Neural crest cell (in vitro differentiated cells): ENCODE data around the gene OR51V1. TPM values are rescaled to one million over a fixed set of nuclear protein-coding genes. Genes with fewer than 3 reads are reported as not detected.

Source experiments
- DNase-seq: peaks from one replicate; pipeline ENCODE4 v3.0.0; 2021; ENCODE audit warnings: low read depth, mixed read lengths, low spot score
- H3K27ac Mint-ChIP-seq: one replicate; pipeline ENCODE4 v1.8.0; 2021; ENCODE audit warnings: mild to moderate bottlenecking, mixed read lengths; ENCODE audit not compliant: unreplicated experiment
- H3K27me3 Mint-ChIP-seq: 2 replicates; pipeline ENCODE4 v1.8.0; 2021; ENCODE audit warnings: low read depth, mild to moderate bottlenecking, mixed read lengths
- H3K36me3 Mint-ChIP-seq: 2 replicates; pipeline ENCODE4 v1.8.0; 2021; ENCODE audit warnings: low read depth, mild to moderate bottlenecking, mixed read lengths
- H3K4me1 Mint-ChIP-seq: 2 replicates; pipeline ENCODE4 v1.8.0; 2021; ENCODE audit warnings: mixed read lengths
- H3K4me3 Mint-ChIP-seq: one replicate; pipeline ENCODE4 v1.8.0; 2021; ENCODE audit warnings: mild to moderate bottlenecking, mixed read lengths
- H3K9me3 Mint-ChIP-seq: 2 replicates; pipeline ENCODE4 v1.8.0; 2021; ENCODE audit warnings: mixed read lengths
- CTCF ChIP-seq: fragments of 200-600 bp; sonication (generic); conservative IDR thresholded peaks from 2 replicates; pipeline ENCODE4 v1.5.0; 2021; ENCODE audit warnings: antibody characterized with exemption, mild to moderate bottlenecking
- total RNA-seq: library from RNA; stranded (reverse); gene quantifications from 2 replicates; pipeline ENCODE4 v1.2.1, GENCODE V29; 2021

Gene OR51V1
- total RNA-seq, 1 donor from 2014 or later = not detected

GRCh38 chr11:5243816-5244180, 43.3 kb upstream of the OR51V1 start:
- H3K36me3 Mint-ChIP-seq = no peaks in the 10 kb centered on the region
- no peak for DNase-seq
- H3K27ac Mint-ChIP-seq = no peak overlapping the region
- H3K27me3 Mint-ChIP-seq = peaks cover 10% of the 10 kb centered on the region
- no peak overlapping the region for H3K4me3 Mint-ChIP-seq
- TF ChIP-seq CTCF = no peak
- no peaks in the 10 kb centered on the region for H3K4me1 Mint-ChIP-seq
- H3K9me3 Mint-ChIP-seq = no peaks in the 10 kb centered on the region

GRCh38 chr11:5242933-5243815, 42.7 kb upstream of the OR51V1 start:
- H3K27ac Mint-ChIP-seq = no peak overlapping the region
- no peak for TF ChIP-seq CTCF
- H3K9me3 Mint-ChIP-seq = no peaks in the 10 kb centered on the region
- H3K27me3 Mint-ChIP-seq = peaks cover 14% of the 10 kb centered on the region
- H3K4me3 Mint-ChIP-seq = no peak overlapping the region
- no peaks in the 10 kb centered on the region for H3K4me1 Mint-ChIP-seq
- no peaks in the 10 kb centered on the region for H3K36me3 Mint-ChIP-seq
- DNase-seq = no peak

GRCh38 chr11:5242208-5242607, 41.7 kb upstream of the OR51V1 start:
- no peak overlapping the region for H3K27ac Mint-ChIP-seq
- no peaks in the 10 kb centered on the region for H3K36me3 Mint-ChIP-seq
- TF ChIP-seq CTCF = no peak
- H3K4me3 Mint-ChIP-seq = no peak overlapping the region
- peaks cover 11% of the 10 kb centered on the region for H3K27me3 Mint-ChIP-seq
- H3K9me3 Mint-ChIP-seq = no peaks in the 10 kb centered on the region
- DNase-seq = no peak
- no peaks in the 10 kb centered on the region for H3K4me1 Mint-ChIP-seq

- H3K27ac Mint-ChIP-seq = no peak overlapping the region
- H3K4me3 Mint-ChIP-seq = no peak overlapping the region
- no peak for TF ChIP-seq CTCF
- no peaks in the 10 kb centered on the region for H3K4me1 Mint-ChIP-seq
- no peaks in the 10 kb centered on the region for H3K36me3 Mint-ChIP-seq
- H3K9me3 Mint-ChIP-seq = no peaks in the 10 kb centered on the region
- DNase-seq = no peak
- peaks cover 12% of the 10 kb centered on the region for H3K27me3 Mint-ChIP-seq
Measured at GRCh38 chr11:5241458-5241857, 41.0 kb upstream of the OR51V1 start.

- H3K27ac Mint-ChIP-seq = no peak overlapping the region
- H3K27me3 Mint-ChIP-seq = peaks cover 16% of the 10 kb centered on the region
- H3K4me1 Mint-ChIP-seq = no peaks in the 10 kb centered on the region
- no peak for DNase-seq
- no peak overlapping the region for H3K4me3 Mint-ChIP-seq
- TF ChIP-seq CTCF = no peak
- H3K9me3 Mint-ChIP-seq = no peaks in the 10 kb centered on the region
- no peaks in the 10 kb centered on the region for H3K36me3 Mint-ChIP-seq
Measured at GRCh38 chr11:5240458-5240857, 40.0 kb upstream of the OR51V1 start.
